Spleen (tissue), 7 donors: ENCODE results near the gene SLC24A3.

Source experiments
- CTCF ChIP-seq, 11 experiments: fragments of 200-600 bp in 7 of 11; fragments of 450-650 bp in 4 of 11; sonication (generic) in 4 of 11; IDR thresholded peaks in 8 of 11; conservative IDR thresholded peaks in 3 of 11; 1 replicate in 7 of 11; 2 replicates in 4 of 11; pipeline versions ENCODE4 v1.4.0 to v1.8.0; 2016 to 2021; ENCODE audit warnings: antibody characterized with exemption in 11 of 11, inconsistent platforms in 4 of 11, mild to moderate bottlenecking in 1 of 11
- POLR2A ChIP-seq, 3 donors: fragments of 450-650 bp; IDR thresholded peaks; one replicate each; pipeline ENCODE4 v1.5.1; 2017; ENCODE audit warnings: antibody characterized with exemption in 3 of 3, mild to moderate bottlenecking in 1 of 3
- POLR2AphosphoS5 ChIP-seq, 3 donors: sonication (generic); formaldehyde crosslinking; IDR thresholded peaks; one replicate each; pipeline ENCODE4 v1.5.1; 2017; ENCODE audit warnings: antibody characterized with exemption in 3 of 3
- donor health status: DM: no; HTN: no; CAD: no; lungs with moderate emphysema.
- donor health status: DM: no; HTN: no; CAD: no.
- donor health status: DM: no; HTN: no; CAD: no.

GRCh38 chr20:19185083-19185482 lies 27.4 kb upstream of the SLC24A3 start:
- no peak for TF ChIP-seq POLR2A (IDR thresholded peaks at IDR 0.05)
- TF ChIP-seq CTCF (IDR thresholded peaks at IDR 0.05 in 8 of 11, conservative IDR thresholded peaks at IDR 0.05 in 3 of 11): no peak
- TF ChIP-seq POLR2AphosphoS5 (IDR thresholded peaks at IDR 0.05): no peak
